ENCODE data around the gene CD151. TPM values are rescaled to one million over a fixed set of nuclear protein-coding genes. Genes with fewer than 3 reads are reported as not detected.

Gene CD151
- polyA plus RNA-seq, 1 experiment, result 2,262 TPM

- Histone ChIP-seq H3K27me3 (ENCODE audit: control insufficient read depth, insufficient read depth, low read length) (no peaks in the 10 kb centered on the region), H3K4me3 (ENCODE audit: low read depth, low read length) (no peak overlapping the region), H3K36me3 (ENCODE audit: control insufficient read depth, insufficient read depth, low read length) (peaks cover 3% of the 10 kb centered on the region; the same call in 1 of the 2 replicates)
- POLR2A ChIA-PET, result no interaction called here
- CTCF ChIA-PET, result interaction anchor here (0.9 kb wide), 1 partner anchor 29 kb away, joined by 3 read pairs; no protein-coding TSS in a partner anchor
- no peak for DNase-seq (ENCODE audit: low read depth)
- TF ChIP-seq, protein P1, sequence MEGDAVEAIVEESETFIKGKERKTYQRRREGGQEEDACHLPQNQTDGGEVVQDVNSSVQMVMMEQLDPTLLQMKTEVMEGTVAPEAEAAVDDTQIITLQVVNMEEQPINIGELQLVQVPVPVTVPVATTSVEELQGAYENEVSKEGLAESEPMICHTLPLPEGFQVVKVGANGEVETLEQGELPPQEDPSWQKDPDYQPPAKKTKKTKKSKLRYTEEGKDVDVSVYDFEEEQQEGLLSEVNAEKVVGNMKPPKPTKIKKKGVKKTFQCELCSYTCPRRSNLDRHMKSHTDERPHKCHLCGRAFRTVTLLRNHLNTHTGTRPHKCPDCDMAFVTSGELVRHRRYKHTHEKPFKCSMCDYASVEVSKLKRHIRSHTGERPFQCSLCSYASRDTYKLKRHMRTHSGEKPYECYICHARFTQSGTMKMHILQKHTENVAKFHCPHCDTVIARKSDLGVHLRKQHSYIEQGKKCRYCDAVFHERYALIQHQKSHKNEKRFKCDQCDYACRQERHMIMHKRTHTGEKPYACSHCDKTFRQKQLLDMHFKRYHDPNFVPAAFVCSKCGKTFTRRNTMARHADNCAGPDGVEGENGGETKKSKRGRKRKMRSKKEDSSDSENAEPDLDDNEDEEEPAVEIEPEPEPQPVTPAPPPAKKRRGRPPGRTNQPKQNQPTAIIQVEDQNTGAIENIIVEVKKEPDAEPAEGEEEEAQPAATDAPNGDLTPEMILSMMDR (IDR thresholded peaks at IDR 0.05; ENCODE audit: insufficient read depth, low read depth, low read length), result no peak
Observed at GRCh38 chr11:877565-877964, 44.8 kb downstream of the CD151 start.

GRCh38 chr11:880447-880846 is 47.7 kb downstream of the CD151 start:
- Histone ChIP-seq H3K27me3 (ENCODE audit: control insufficient read depth, insufficient read depth, low read length) (no peaks in the 10 kb centered on the region), H3K36me3 (ENCODE audit: control insufficient read depth, insufficient read depth, low read length) (peaks cover 6% of the 10 kb centered on the region; the same call in 1 of the 2 replicates), H3K4me3 (ENCODE audit: low read depth, low read length) (no peak overlapping the region)
- TF ChIP-seq, protein P1 (IDR thresholded peaks at IDR 0.05; ENCODE audit: insufficient read depth, low read depth, low read length), result no peak
- no peak for DNase-seq (ENCODE audit: low read depth)
- ChIA-PET POLR2A (no interaction called here), CTCF (no interaction called here)

- ChIA-PET POLR2A (no interaction called here), CTCF (no interaction called here)
- no peak for DNase-seq (ENCODE audit: low read depth)
- TF ChIP-seq, protein P1 (IDR thresholded peaks at IDR 0.05; ENCODE audit: insufficient read depth, low read depth, low read length), result no peak
- no peak overlapping the region for H3K4me3 ChIP-seq (ENCODE audit: low read depth, low read length)
- peaks cover 11% of the 10 kb centered on the region for H3K36me3 ChIP-seq (ENCODE audit: control insufficient read depth, insufficient read depth, low read length)
- H3K27me3 ChIP-seq (ENCODE audit: control insufficient read depth, insufficient read depth, low read length), result no peaks in the 10 kb centered on the region
Observed at GRCh38 chr11:882596-882995, 49.8 kb downstream of the CD151 start.

DNA sequence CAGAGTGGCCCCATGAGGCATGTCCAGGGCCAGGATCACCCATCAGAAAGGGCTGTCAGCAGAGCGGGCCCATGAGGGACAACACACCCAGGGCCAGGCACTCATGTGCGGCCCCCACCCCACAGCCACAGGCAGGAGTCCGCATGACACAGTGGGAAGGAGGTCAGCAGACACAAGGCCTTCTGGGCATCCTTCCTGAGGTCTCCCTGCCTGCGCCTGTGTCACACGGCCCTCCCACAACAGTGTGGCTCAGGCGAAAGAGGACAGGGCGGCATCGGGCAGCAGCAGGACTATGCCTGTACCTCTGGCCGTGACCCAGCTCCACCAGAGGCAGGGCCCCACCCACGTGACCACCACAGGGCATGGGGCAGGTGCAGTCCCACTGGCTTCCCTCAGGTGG is 50.8 kb downstream of the CD151 start:
- no peak overlapping the region for H3K4me3 ChIP-seq (ENCODE audit: low read depth, low read length)
- POLR2A ChIA-PET, result no interaction called here
- no peaks in the 10 kb centered on the region for H3K27me3 ChIP-seq (ENCODE audit: control insufficient read depth, insufficient read depth, low read length)
- TF ChIP-seq, protein P1 (IDR thresholded peaks at IDR 0.05; ENCODE audit: insufficient read depth, low read depth, low read length), result no peak
- CTCF ChIA-PET, result no interaction called here
- H3K36me3 ChIP-seq (ENCODE audit: control insufficient read depth, insufficient read depth, low read length), result peaks cover 13% of the 10 kb centered on the region
- DNase-seq (ENCODE audit: low read depth), result no peak

GRCh38 chr11:884578-885070 is 51.9 kb downstream of the CD151 start:
- CTCF ChIA-PET, result no interaction called here
- TF ChIP-seq, protein P1 (IDR thresholded peaks at IDR 0.05; ENCODE audit: insufficient read depth, low read depth, low read length), result no peak

More at GRCh38 chr11:884578-885070, 51.9 kb downstream of the CD151 start:
- no peaks in the 10 kb centered on the region for H3K27me3 ChIP-seq (ENCODE audit: control insufficient read depth, insufficient read depth, low read length)
- no peak overlapping the region for H3K4me3 ChIP-seq (ENCODE audit: low read depth, low read length)
- POLR2A ChIA-PET, result no interaction called here
- DNase-seq (ENCODE audit: low read depth), result no peak
- peaks cover 11% of the 10 kb centered on the region for H3K36me3 ChIP-seq (ENCODE audit: control insufficient read depth, insufficient read depth, low read length)

Measured in BJ (cell line).